ENCODE results near the gene GDAP1L1. TPM values are rescaled to one million over a fixed set of nuclear protein-coding genes. Genes with fewer than 3 reads are reported as not detected.
"Not testable (repeated sequence)": the region's sequence is repeated elsewhere in the genome, so short reads cannot be mapped to it uniquely, and the experiment has no call there.

GDAP1L1 gene
- polyA plus RNA-seq, 1 donor = 5.4 TPM

- H3K4me3 ChIP-seq (ENCODE audit: low read length); H3K9me3 ChIP-seq (ENCODE audit: control insufficient read depth, low read depth, low read length); H3K27ac ChIP-seq (ENCODE audit: low read length); H3K4me1 ChIP-seq (ENCODE audit: control insufficient read depth, insufficient read depth, low read length); H3K27me3 ChIP-seq (ENCODE audit: control insufficient read depth, insufficient read depth, low read length); H3K36me3 ChIP-seq (ENCODE audit: control insufficient read depth, insufficient read depth, low read length); DNase-seq: not testable (repeated sequence)
- 93% methylated on average over 2 of the region's 4 CpGs for WGBS (ENCODE audit: insufficient coverage, low lambda C conversion rate)
Observed at GRCh38 chr20:44232469-44232856, 14.6 kb upstream of the GDAP1L1 start.

DNA sequence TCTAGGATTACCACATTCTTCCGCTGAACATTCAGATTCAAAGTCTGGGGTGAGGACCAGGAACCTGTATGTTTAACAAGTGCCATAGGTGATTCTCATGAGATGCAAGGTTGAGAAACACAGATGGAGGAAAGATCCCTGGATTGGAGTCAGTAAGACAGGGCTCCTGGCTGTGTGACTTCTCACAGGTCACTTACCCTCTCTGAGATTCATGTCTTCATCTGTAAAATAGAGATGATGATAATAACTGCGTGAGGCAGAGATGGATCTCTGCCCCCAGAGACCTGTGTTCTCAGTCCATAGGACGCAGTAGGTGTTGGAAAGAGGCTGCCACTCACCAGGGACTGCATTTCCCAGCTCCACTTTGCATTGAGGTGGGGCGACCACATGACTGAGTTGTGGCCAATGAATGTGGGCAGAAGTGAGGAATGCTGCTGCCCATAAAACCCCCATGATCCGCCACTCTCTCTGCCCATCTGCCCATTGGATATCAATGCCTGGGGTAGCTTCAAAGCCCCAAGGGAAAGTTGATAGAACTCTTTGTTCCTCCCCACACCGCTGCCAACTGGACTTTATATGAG lies 13.6 kb upstream of the GDAP1L1 start:
- Histone ChIP-seq H3K27me3 (ENCODE audit: control insufficient read depth, insufficient read depth, low read length) (no peaks in the 10 kb centered on the region), H3K4me3 (ENCODE audit: low read length) (no peak overlapping the region), H3K36me3 (ENCODE audit: control insufficient read depth, insufficient read depth, low read length) (no peaks in the 10 kb centered on the region), H3K9me3 (ENCODE audit: control insufficient read depth, low read depth, low read length) (no peaks in the 10 kb centered on the region), H3K27ac (ENCODE audit: low read length) (no peak overlapping the region), H3K4me1 (ENCODE audit: control insufficient read depth, insufficient read depth, low read length) (no peaks in the 10 kb centered on the region)
- DNase-seq = no peak
- WGBS (ENCODE audit: insufficient coverage, low lambda C conversion rate) = no CpG with 5 or more reads among the region's 6 CpGs

DNA sequence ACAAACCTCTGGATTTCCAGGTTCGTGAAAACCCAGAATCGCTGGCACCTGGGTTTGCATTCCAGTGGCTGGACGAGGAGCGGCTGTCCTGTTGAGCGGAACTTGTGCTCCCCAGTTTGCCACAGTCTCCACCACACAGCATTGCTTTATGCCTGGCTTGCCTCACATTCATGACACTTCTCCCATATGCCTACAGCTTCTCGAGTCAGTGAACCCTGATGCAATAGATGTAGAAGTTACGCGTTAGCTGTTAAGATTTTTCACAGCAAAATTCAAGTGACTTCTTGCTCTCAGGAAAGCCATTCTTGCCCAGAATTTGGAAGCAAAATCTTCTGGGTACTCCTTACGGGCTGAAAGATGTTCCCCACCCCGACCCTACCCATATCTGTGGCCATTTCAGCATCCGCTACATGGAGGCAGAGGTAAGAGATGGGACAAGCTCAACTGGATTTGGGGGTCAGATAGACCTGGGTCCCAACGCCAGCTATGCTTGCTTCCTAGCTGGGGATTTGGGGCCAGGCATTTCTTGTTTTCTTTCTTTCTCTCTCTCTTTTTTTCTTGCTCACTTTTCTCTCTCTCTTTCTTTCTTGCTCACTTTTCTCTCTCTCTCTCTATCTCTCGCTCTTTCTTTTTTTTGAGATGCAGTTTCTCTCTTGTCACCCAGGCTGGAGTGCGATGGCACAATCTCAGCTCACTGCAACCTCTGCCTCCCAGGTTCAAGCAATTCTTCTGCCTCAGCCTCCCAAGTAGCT lies 12.4 kb upstream of the GDAP1L1 start:
- DNase-seq = no peak
- H3K27me3 ChIP-seq (ENCODE audit: control insufficient read depth, insufficient read depth, low read length) = no peaks in the 10 kb centered on the region
- no peaks in the 10 kb centered on the region for H3K9me3 ChIP-seq (ENCODE audit: control insufficient read depth, low read depth, low read length)
- no peaks in the 10 kb centered on the region for H3K36me3 ChIP-seq (ENCODE audit: control insufficient read depth, insufficient read depth, low read length)
- H3K4me3 ChIP-seq (ENCODE audit: low read length) = no peak overlapping the region
- H3K4me1 ChIP-seq (ENCODE audit: control insufficient read depth, insufficient read depth, low read length) = no peaks in the 10 kb centered on the region
- no peak overlapping the region for H3K27ac ChIP-seq (ENCODE audit: low read length)
- WGBS (ENCODE audit: insufficient coverage, low lambda C conversion rate) = 75% methylated on average over 1 of the region's 14 CpGs

DNA sequence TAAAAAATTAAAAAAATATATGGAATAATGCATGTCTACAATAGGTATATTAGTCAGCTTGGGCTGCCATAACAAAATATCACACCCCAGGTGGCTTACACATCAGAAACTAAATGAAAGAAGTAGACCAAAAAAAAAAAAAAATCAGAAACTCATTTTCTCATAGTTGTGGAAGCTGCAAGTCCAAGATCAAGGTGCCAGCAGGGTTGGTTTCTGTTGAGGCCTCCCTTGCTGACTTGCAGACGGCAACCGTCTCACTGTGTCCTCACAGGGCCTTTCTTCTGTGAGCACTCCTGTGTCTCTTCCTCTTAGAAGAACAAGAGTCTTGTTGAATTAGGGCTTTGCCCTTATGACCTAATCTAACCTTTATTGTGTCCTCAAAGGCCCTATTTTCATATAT lies 11.4 kb upstream of the GDAP1L1 start:
- no CpG with 5 or more reads among the region's 2 CpGs for WGBS (ENCODE audit: insufficient coverage, low lambda C conversion rate)
- Histone ChIP-seq H3K27me3 (ENCODE audit: control insufficient read depth, insufficient read depth, low read length) (no peaks in the 10 kb centered on the region), H3K4me3 (ENCODE audit: low read length) (no peak overlapping the region), H3K4me1 (ENCODE audit: control insufficient read depth, insufficient read depth, low read length) (no peaks in the 10 kb centered on the region), H3K36me3 (ENCODE audit: control insufficient read depth, insufficient read depth, low read length) (no peaks in the 10 kb centered on the region), H3K27ac (ENCODE audit: low read length) (no peak overlapping the region), H3K9me3 (ENCODE audit: control insufficient read depth, low read depth, low read length) (no peaks in the 10 kb centered on the region)
- DNase-seq = no peak

- not testable (repeated sequence) for H3K9me3 ChIP-seq (ENCODE audit: control insufficient read depth, low read depth, low read length); DNase-seq; H3K27me3 ChIP-seq (ENCODE audit: control insufficient read depth, insufficient read depth, low read length); H3K36me3 ChIP-seq (ENCODE audit: control insufficient read depth, insufficient read depth, low read length); H3K4me3 ChIP-seq (ENCODE audit: low read length); H3K4me1 ChIP-seq (ENCODE audit: control insufficient read depth, insufficient read depth, low read length); H3K27ac ChIP-seq (ENCODE audit: low read length)
- no CpG with 5 or more reads among the region's 2 CpGs for WGBS (ENCODE audit: insufficient coverage, low lambda C conversion rate)
Observed at GRCh38 chr20:44236840-44237239, 10.3 kb upstream of the GDAP1L1 start.

GRCh38 chr20:44241796-44242195 lies 5.3 kb upstream of the GDAP1L1 start:
- no peak for DNase-seq
- no CpG with 5 or more reads among the region's 2 CpGs for WGBS (ENCODE audit: insufficient coverage, low lambda C conversion rate)
- Histone ChIP-seq H3K36me3 (ENCODE audit: control insufficient read depth, insufficient read depth, low read length) (no peaks in the 10 kb centered on the region), H3K27ac (ENCODE audit: low read length) (no peak overlapping the region), H3K4me1 (ENCODE audit: control insufficient read depth, insufficient read depth, low read length) (peaks cover 3% of the 10 kb centered on the region), H3K27me3 (ENCODE audit: control insufficient read depth, insufficient read depth, low read length) (peaks cover 3% of the 10 kb centered on the region), H3K9me3 (ENCODE audit: control insufficient read depth, low read depth, low read length) (no peaks in the 10 kb centered on the region), H3K4me3 (ENCODE audit: low read length) (no peak overlapping the region)

- Histone ChIP-seq H3K27me3 (ENCODE audit: control insufficient read depth, insufficient read depth, low read length) (peaks cover 16% of the 10 kb centered on the region), H3K36me3 (ENCODE audit: control insufficient read depth, insufficient read depth, low read length) (no peaks in the 10 kb centered on the region), H3K4me1 (ENCODE audit: control insufficient read depth, insufficient read depth, low read length) (peaks cover 9% of the 10 kb centered on the region), H3K4me3 (ENCODE audit: low read length) (no peak overlapping the region), H3K9me3 (ENCODE audit: control insufficient read depth, low read depth, low read length) (peaks cover 4% of the 10 kb centered on the region), H3K27ac (ENCODE audit: low read length) (no peak overlapping the region)
- no CpG with 5 or more reads among the region's 4 CpGs for WGBS (ENCODE audit: insufficient coverage, low lambda C conversion rate)
- DNase-seq = no peak
Observed at GRCh38 chr20:44245977-44246376, 1.1 kb upstream of the GDAP1L1 start.

DNA sequence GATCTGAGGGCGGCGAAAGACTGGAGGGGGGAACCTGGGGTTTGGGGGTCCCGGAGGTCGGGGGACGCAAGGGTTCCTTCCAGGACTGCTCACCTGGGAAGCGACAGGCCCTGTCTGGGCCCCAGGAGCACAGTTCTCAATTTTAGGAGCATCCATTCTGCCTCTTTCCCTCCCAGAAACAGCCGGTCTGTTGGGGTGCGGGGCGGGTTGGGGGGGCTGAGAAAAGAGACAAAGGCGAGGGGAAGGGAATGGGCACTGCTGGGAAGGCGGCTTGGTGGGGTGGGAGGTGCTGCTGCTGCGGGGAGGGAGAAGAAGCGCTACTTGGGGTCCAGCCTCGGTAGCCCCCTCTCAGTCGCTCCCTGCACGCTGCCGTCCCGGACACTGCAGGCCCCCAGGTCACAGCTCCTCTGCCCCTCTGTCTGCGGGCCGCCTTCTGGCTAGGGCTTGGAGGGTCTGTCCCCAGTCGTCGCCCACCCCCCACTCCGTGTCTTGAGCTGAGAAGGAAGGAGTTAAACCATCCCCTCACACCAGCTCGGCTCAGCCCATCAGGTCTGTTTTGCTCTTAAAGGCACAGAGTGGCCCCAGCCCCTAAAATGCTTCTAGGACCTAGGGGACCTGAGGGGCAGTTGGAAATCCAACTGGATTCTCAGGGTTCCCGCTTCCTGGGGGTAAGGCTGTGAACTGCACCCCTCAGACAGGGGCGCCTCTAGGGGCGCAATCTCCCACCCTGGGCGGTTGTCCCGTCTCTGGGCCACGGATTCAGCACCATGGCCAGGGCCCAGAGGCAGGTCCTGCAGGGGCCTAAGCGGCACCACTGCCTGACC lies 690 bp downstream of the GDAP1L1 start:
- no CpG with 5 or more reads among the region's 31 CpGs for WGBS (ENCODE audit: insufficient coverage, low lambda C conversion rate)
- H3K9me3 ChIP-seq (ENCODE audit: control insufficient read depth, low read depth, low read length) = peaks cover 4% of the 10 kb centered on the region
- peak; percentile 42 to 54 for DNase-seq
- H3K36me3 ChIP-seq (ENCODE audit: control insufficient read depth, insufficient read depth, low read length) = no peaks in the 10 kb centered on the region
- peak overlapping the region; percentile 25 for H3K4me3 ChIP-seq (ENCODE audit: low read length)
- no peak overlapping the region for H3K27ac ChIP-seq (ENCODE audit: low read length)
- H3K27me3 ChIP-seq (ENCODE audit: control insufficient read depth, insufficient read depth, low read length) = peaks cover 16% of the 10 kb centered on the region
- peaks cover 9% of the 10 kb centered on the region for H3K4me1 ChIP-seq (ENCODE audit: control insufficient read depth, insufficient read depth, low read length)

- H3K36me3 ChIP-seq (ENCODE audit: control insufficient read depth, insufficient read depth, low read length) = no peaks in the 10 kb centered on the region
- H3K9me3 ChIP-seq (ENCODE audit: control insufficient read depth, low read depth, low read length) = peaks cover 4% of the 10 kb centered on the region
- H3K4me3 ChIP-seq (ENCODE audit: low read length) = no peak overlapping the region
- peaks cover 16% of the 10 kb centered on the region for H3K27me3 ChIP-seq (ENCODE audit: control insufficient read depth, insufficient read depth, low read length)
- peaks cover 9% of the 10 kb centered on the region for H3K4me1 ChIP-seq (ENCODE audit: control insufficient read depth, insufficient read depth, low read length)
- no CpG with 5 or more reads among the region's 3 CpGs for WGBS (ENCODE audit: insufficient coverage, low lambda C conversion rate)
- no peak for DNase-seq
- no peak overlapping the region for H3K27ac ChIP-seq (ENCODE audit: low read length)
Observed at GRCh38 chr20:44248410-44248759, 1.3 kb downstream of the GDAP1L1 start.

- DNase-seq = no peak
- H3K4me3 ChIP-seq (ENCODE audit: low read length) = no peak overlapping the region
- H3K4me1 ChIP-seq (ENCODE audit: control insufficient read depth, insufficient read depth, low read length) = peaks cover 9% of the 10 kb centered on the region
- H3K36me3 ChIP-seq (ENCODE audit: control insufficient read depth, insufficient read depth, low read length) = no peaks in the 10 kb centered on the region
- peaks cover 4% of the 10 kb centered on the region for H3K9me3 ChIP-seq (ENCODE audit: control insufficient read depth, low read depth, low read length)
- WGBS (ENCODE audit: insufficient coverage, low lambda C conversion rate) = no CpG with 5 or more reads among the region's 4 CpGs
- no peak overlapping the region for H3K27ac ChIP-seq (ENCODE audit: low read length)
- H3K27me3 ChIP-seq (ENCODE audit: control insufficient read depth, insufficient read depth, low read length) = peaks cover 16% of the 10 kb centered on the region
Observed at GRCh38 chr20:44251284-44251683, 4.2 kb downstream of the GDAP1L1 start.
